Endothelial cell (in vitro differentiated cells): Measurements from ENCODE around the gene FIBCD1. TPM values are rescaled to one million over a fixed set of nuclear protein-coding genes. Genes with fewer than 3 reads are reported as not detected.

Experiments used
- DNase-seq: peaks from one replicate; pipeline ENCODE4 v3.0.0; 2021; ENCODE audit warnings: low spot score
- H3K27ac Mint-ChIP-seq: one replicate; pipeline ENCODE4 v1.8.0; 2021; ENCODE audit warnings: mixed read lengths, inconsistent platforms; ENCODE audit not compliant: unreplicated experiment
- H3K27me3 Mint-ChIP-seq: one replicate; pipeline ENCODE4 v1.8.0; 2021; ENCODE audit warnings: mild to moderate bottlenecking, moderate library complexity, mixed read lengths, inconsistent platforms; ENCODE audit not compliant: unreplicated experiment
- H3K36me3 Mint-ChIP-seq: one replicate; pipeline ENCODE4 v1.8.0; 2021; ENCODE audit warnings: mild to moderate bottlenecking, low read depth, mixed read lengths, inconsistent platforms; ENCODE audit not compliant: unreplicated experiment
- H3K4me1 Mint-ChIP-seq: one replicate; pipeline ENCODE4 v1.8.0; 2021; ENCODE audit warnings: mild to moderate bottlenecking, mixed read lengths, inconsistent platforms; ENCODE audit not compliant: unreplicated experiment
- H3K4me3 Mint-ChIP-seq: one replicate; pipeline ENCODE4 v1.8.0; 2021; ENCODE audit warnings: mild to moderate bottlenecking, mixed read lengths, inconsistent platforms; ENCODE audit not compliant: unreplicated experiment
- H3K9me3 Mint-ChIP-seq: one replicate; pipeline ENCODE4 v1.8.0; 2021; ENCODE audit warnings: mixed read lengths, inconsistent platforms; ENCODE audit not compliant: unreplicated experiment
- total RNA-seq: library from RNA; stranded (reverse); fragmentation: NEBNext Ultra II Directional; extraction: Animal tissue kit (Norgen Biotek cat#: 25700); gene quantifications from one replicate; pipeline ENCODE4 v1.2.1, GENCODE V29; 2021; ENCODE audit not compliant: unreplicated experiment
- TF ChIP-seq, protein P1 (sequence below): fragments of 200-600 bp; sonication (generic); IDR thresholded peaks from one replicate; pipeline ENCODE4 v1.5.0; 2021; ENCODE audit warnings: antibody characterized with exemption; ENCODE audit not compliant: unreplicated experiment

Gene FIBCD1
- total RNA-seq, 1 donor from 2014 or later, result 0.33 TPM

DNA sequence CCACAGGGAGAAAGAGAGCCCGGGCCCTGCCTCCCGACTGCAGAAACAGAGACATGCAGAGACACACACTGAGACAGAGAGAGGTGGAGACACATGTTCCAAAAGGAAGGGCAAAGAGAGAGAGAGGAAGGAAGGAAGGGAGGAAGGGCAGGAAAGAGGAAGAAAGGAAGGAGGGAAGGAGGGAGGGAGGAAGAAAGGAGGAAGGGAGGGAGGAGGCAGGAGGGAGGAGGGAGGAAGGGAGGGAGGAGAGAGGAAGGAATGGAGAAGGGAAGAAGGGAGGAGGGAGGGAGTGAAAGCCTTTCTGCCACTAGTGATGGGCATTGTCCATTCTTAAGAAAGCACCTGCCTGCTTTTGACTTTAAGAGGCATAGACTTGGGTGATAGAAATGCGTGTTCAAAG lies 31.8 kb upstream of the FIBCD1 start:
- Mint-ChIP-seq H3K27ac (no peak overlapping the region), H3K4me1 (peaks cover 10% of the 10 kb centered on the region), H3K36me3 (peaks cover 5% of the 10 kb centered on the region), H3K27me3 (peaks cover 4% of the 10 kb centered on the region), H3K4me3 (no peak overlapping the region), H3K9me3 (no peaks in the 10 kb centered on the region)
- no peak for DNase-seq
- TF ChIP-seq, protein P1, sequence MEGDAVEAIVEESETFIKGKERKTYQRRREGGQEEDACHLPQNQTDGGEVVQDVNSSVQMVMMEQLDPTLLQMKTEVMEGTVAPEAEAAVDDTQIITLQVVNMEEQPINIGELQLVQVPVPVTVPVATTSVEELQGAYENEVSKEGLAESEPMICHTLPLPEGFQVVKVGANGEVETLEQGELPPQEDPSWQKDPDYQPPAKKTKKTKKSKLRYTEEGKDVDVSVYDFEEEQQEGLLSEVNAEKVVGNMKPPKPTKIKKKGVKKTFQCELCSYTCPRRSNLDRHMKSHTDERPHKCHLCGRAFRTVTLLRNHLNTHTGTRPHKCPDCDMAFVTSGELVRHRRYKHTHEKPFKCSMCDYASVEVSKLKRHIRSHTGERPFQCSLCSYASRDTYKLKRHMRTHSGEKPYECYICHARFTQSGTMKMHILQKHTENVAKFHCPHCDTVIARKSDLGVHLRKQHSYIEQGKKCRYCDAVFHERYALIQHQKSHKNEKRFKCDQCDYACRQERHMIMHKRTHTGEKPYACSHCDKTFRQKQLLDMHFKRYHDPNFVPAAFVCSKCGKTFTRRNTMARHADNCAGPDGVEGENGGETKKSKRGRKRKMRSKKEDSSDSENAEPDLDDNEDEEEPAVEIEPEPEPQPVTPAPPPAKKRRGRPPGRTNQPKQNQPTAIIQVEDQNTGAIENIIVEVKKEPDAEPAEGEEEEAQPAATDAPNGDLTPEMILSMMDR, result no peak

DNA sequence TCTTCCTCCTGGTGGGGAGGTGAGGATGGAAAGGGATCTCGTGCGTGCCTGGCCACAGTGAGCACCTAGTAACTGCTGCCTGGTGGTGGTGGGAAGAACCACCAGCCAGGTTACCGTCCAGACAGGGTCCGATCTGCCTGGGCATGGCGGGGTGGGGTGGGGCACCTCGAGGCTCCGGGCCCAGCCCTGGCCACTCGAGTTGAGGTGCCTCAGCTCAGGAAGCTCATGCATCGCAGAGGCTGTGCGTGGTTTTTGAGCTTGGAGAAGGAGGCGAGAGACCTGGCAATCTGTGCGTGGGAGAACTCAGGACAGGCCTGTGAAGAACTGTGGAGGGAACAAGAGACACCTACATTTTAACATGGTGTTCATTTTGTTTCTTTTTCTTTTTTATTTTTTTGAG lies 31.0 kb upstream of the FIBCD1 start:
- Mint-ChIP-seq H3K4me3 (no peak overlapping the region), H3K9me3 (no peaks in the 10 kb centered on the region), H3K27ac (no peak overlapping the region), H3K4me1 (peaks cover 10% of the 10 kb centered on the region), H3K36me3 (peaks cover 5% of the 10 kb centered on the region), H3K27me3 (peaks cover 4% of the 10 kb centered on the region)
- no peak for DNase-seq
- TF ChIP-seq, protein P1, result no peak

DNA sequence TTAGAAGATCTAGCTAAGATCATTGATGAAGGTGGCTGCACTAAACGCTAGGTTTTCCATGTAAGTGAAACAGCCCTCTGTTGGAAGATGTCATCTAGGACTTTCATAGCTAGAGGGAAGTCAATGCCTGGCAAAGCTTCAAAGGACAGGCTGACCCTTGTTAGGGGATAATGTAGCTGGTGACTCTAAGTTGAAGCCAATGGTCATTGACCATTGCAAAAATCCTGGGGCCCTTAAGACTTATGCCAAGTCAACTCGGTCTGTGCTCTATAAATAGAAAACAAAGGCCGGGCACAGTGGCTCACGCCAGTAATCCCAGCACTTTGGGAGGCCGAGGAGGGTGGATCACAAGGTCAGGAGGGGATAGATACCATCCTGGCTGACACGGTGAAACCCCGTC lies 26.6 kb upstream of the FIBCD1 start:
- H3K27ac Mint-ChIP-seq, result no peak overlapping the region
- H3K27me3 Mint-ChIP-seq, result peaks cover 2% of the 10 kb centered on the region
- DNase-seq, result no peak
- no peak overlapping the region for H3K4me3 Mint-ChIP-seq
- H3K4me1 Mint-ChIP-seq, result peaks cover 3% of the 10 kb centered on the region
- H3K36me3 Mint-ChIP-seq, result no peaks in the 10 kb centered on the region
- TF ChIP-seq, protein P1, result no peak
- no peaks in the 10 kb centered on the region for H3K9me3 Mint-ChIP-seq

DNA sequence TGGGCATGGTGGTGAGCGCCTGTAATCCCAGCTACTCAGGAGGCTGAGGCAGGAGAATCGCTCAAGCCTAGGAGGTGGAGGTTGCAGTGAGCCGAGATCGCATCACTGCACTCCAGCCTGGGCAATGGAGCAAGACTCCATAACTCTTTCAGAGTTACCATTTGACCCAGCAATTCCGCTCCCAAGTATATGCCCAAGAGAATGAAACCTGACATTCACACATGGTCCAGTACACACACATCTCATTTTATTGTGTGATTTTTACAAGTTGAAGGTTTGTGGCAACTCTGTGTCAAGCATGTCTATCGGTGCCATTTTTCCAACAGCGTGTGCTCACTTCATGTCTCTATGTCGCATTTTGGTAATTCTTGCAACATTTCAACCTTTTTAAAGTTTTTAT lies 24.9 kb upstream of the FIBCD1 start:
- Mint-ChIP-seq H3K27ac (no peak overlapping the region), H3K4me3 (no peak overlapping the region), H3K27me3 (peaks cover 4% of the 10 kb centered on the region), H3K4me1 (no peaks in the 10 kb centered on the region), H3K36me3 (peaks cover 1% of the 10 kb centered on the region), H3K9me3 (peaks cover under 1% of the 10 kb centered on the region)
- TF ChIP-seq, protein P1, result no peak
- DNase-seq, result no peak

DNA sequence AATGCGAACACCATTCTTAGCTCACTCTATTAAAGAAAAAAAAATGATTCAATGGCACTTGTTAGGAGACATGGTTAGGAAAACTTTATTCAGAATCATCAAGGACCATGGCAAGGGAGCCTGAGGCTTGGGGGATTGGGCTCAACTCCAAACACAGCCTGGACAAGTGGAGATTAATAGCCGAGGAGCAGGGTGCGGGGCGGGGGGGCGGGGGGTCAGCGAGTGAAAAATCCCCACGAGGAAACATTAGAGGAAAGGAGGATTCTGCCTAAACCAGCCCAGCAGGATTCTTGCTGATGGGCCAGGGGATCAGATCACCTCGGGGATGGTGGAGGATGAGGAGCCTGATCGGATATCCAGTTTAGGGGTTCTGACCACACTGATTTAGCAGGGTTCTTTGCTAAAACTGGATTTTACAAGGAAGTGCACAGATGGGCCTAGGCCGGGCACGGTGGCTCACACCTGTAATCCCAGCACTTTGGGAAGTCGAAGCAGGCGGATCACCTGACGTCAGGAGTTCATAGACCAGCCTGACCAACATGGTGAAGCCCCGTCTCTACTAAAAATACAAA lies 24.4 kb upstream of the FIBCD1 start:
- TF ChIP-seq, protein P1, result no peak
- peaks cover 5% of the 10 kb centered on the region for H3K9me3 Mint-ChIP-seq
- H3K4me1 Mint-ChIP-seq, result no peaks in the 10 kb centered on the region
- H3K4me3 Mint-ChIP-seq, result no peak overlapping the region
- no peak for DNase-seq
- no peak overlapping the region for H3K27ac Mint-ChIP-seq
- peaks cover 4% of the 10 kb centered on the region for H3K27me3 Mint-ChIP-seq
- peaks cover 4% of the 10 kb centered on the region for H3K36me3 Mint-ChIP-seq
